Stimulated activated CD4-positive, alpha-beta T cell treated with anti-CD3 and anti-CD28 coated beads, TNF-alpha, amount 100 ng/mL, for 48 hours (primary cell): ENCODE results near the gene CAB39.

ENCODE experiments used
- DNase-seq, 3 donors: peaks; one replicate each; pipeline ENCODE4 v3.0.0-alpha.2; 2020; ENCODE audit warnings: low read depth in 3 of 3

Gene CAB39

GRCh38 chr2:230784795-230785194, 72.2 kb downstream of the CAB39 start:
- no peak for DNase-seq

- DNase-seq: no peak
Observed at GRCh38 chr2:230785346-230785745, 72.7 kb downstream of the CAB39 start.

GRCh38 chr2:230787101-230787500, 74.5 kb downstream of the CAB39 start:
- no peak for DNase-seq

DNA sequence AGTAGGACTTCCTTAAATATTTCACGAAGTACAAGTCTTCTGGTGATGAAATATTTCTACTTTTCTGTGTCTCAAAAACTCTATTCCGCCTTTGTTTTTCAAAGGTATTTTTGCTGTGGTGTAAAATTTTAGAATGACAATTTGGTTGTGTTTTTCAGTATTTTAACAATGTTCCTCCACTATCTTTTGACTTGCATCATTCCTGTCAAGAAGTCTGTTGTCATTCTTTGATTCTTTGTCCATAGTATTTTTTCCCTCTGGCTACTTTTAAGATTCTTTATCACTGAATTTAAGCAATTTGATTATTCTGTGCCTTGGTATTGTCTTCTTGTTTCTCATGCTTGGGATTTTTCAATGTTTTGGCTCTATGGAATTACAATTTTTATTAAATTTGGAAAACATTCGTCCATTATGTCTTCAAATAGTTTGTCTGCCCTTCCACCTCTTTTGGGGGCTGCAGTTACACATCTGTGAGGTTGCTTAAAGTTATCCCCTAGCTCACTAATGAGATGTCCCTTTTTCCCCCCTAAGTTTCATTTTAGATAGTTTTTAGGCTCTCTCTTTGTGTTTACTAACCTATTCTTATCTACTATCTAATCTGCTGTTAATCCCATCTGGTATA, 76.0 kb downstream of the CAB39 start:
- DNase-seq: no peak

DNA sequence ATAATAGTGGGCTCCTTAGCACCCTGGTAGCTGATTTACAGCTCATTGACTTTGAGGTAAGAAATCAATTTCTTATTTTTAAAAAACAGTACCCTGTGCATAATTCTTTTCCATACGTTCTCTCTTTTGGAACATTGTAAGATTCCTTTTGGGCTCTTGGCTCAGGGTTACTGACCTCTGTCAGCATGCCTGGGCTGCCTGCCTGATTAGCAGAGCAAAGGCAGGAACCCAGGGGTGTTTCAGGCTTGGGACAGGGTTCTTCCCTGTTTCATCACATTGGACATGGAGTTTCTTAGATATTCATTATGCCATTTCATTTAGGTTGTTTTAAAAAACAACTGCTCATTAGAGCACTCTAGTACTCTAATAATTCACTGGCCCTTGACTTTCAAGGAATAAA, 78.3 kb downstream of the CAB39 start:
- DNase-seq: no peak

GRCh38 chr2:230793572-230794359, 81.1 kb downstream of the CAB39 start:
- DNase-seq: peak; percentile 44 to 71 (median 48)

GRCh38 chr2:230794497-230794896, 81.9 kb downstream of the CAB39 start:
- peak in 1 of 3 donors; percentile 16 for DNase-seq

- no peak for DNase-seq
Observed at GRCh38 chr2:230795856-230796255, 83.2 kb downstream of the CAB39 start.

DNA sequence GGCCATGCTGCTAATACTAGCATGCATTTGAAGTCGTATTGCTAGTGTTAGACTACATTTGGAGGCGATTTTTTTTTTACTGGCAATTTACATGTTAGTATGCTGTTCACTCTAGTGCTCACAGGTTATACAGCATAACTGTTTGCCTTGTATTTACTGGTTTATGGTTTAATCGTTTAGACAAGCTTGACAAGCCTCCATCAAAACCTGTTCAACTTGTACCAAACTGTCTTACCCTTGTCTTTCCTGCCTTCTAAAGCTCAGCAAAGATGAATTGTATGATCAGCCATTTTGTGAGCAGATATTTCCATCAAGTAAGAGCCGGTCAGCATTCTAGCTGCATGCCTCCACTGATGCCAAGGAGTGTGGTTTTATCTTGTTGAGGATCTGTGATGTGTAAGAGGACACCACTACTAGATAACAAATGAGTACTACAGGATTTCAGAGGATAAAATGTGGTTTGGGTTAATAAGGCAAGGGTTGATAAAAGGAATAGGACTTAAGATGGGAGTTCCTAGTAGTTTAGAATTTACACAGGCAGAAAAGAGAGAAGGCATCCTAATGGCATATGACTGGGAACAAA, 83.7 kb downstream of the CAB39 start:
- no peak for DNase-seq

DNA sequence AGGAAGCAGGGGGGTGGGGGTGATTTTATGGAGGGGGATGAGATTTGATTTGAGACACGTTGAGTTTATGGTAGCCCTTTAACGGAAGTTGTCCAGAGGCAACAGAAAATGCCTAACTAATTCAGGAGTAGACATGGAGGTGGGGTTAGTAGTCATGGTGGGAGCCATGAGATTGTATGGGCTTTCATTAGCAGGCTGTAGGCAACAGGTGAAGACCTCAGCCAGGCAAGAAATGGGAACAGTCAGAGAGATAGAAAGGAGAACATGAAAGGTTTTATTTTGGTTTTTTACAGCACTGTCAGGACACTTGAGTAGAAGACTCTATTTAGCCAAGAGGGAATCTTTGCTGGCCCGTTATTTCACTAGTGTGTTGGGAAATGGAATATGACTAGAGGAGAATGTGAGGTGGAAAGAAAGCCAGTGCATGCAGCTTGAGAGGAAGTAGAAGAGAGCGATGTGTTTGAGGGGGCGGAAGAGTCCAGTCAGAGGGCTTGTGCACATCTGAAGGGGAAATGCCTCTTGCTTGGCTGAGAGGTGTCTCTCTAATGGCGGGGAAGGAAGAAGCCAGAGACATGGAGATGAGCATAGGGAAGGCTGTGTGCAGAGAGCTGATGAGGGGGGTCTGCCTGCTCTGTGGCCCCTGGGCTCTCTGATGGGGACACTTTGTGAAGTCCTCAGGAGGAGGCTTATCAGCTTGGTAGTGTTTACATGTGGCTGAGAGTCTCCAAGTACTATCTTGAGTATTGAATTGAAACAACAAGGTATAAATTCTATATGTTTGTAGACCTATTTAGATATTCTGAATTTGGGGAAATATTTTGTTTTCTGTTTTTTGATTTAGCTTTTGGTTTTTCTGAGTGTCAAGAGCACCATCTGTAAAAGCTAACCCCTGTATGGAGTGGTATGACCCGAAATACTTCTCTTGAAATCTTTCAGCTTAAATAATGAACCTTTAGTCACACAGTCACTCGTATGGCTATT, 85.2 kb downstream of the CAB39 start:
- DNase-seq: no peak

- peak in 1 of 3 donors; percentile 59 for DNase-seq
Observed at GRCh38 chr2:230798769-230799399, 86.2 kb downstream of the CAB39 start.

GRCh38 chr2:230805353-230806017, 92.8 kb downstream of the CAB39 start:
- DNase-seq: no peak

DNA sequence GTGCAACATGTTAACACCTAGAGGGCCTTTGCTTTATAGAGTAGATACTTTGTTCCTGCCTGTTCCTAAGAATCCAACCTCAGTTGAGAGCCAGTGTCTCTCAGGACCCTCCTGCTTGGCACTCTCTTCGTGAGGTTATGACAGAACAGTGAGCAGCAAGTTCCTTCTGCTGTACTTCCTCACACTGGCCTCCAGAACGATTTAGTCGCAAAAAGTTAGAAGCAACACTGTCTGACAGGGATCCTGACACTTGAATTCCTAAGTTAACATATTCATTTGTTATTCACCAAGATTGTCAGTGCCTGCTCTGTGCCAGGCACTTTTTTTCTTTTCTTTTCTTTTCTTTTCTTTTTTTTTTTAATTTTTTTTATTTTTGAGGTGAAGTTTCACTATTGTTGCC, 95.1 kb downstream of the CAB39 start:
- no peak for DNase-seq

- no peak for DNase-seq
Observed at GRCh38 chr2:230809015-230809414, 96.4 kb downstream of the CAB39 start.

DNA sequence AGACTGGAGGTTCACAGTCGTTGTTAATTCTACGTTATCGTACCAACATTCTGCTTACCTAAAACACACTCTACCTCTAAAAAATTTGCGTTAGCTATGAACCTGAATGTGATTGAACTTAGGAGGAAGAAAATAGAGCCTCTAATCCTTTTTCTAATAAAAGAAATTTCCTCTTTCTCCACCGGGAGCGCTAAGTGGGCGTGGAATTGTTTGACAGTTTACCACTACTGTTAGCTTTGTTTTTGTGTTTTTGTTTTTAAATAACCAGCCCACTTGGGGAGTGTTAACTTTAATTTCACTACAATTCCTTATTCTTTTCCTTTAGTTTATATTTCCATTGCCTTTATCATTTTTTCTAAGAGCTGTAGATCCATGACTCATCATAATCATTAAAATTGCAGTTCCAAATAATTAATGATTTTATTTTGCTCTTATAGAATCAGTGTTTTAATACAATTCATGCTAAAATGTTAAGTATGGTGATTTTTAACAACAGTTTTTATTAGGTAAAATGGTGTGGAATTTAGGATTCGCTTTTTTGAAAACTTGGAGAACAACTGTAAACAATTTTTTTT, 97.1 kb downstream of the CAB39 start:
- DNase-seq: no peak

GRCh38 chr2:230811508-230811907, 98.9 kb downstream of the CAB39 start:
- DNase-seq: no peak

DNA sequence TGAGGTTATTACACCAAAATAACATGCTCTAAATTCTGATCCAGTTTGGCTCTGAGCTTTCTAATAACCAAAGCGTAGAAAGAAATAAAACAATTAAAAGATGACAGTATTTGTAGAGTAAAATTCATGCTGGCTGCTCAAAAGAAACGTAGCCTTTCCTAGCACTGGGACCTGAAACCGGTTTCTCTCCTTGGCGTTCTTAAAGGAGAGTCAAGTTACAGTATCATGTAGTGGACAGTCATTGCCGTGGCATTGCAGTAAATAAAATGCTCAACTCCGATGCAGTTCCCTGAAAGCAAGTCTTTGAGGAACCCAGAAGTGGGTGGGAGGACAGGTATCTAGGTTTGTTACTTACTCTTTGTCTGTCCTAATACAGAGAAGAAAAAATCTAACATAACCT, 99.4 kb downstream of the CAB39 start:
- DNase-seq: no peak

- DNase-seq: no peak
Observed at GRCh38 chr2:230814616-230815015, 102.0 kb downstream of the CAB39 start.

DNA sequence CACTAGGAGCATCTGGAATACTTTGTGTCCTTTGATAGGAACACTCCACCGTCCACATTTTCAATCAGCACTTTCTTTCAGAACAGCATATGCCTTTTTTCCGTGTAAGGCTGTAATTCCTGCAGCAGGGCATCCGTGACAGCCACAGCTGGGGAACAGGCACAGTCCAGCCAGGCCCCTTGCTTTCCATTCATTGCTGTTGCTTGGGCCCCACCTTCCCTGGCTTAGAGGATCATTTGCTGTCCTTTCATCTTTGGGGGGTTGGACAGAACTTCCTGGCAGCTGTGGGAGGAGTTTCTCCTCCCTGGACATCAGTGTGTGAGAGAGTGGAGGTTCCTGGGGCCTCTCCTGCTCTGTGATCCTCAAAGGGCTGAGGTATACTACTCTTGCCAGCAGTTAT, 102.4 kb downstream of the CAB39 start:
- DNase-seq: no peak

GRCh38 chr2:230816735-230817134, 104.1 kb downstream of the CAB39 start:
- no peak for DNase-seq

DNA sequence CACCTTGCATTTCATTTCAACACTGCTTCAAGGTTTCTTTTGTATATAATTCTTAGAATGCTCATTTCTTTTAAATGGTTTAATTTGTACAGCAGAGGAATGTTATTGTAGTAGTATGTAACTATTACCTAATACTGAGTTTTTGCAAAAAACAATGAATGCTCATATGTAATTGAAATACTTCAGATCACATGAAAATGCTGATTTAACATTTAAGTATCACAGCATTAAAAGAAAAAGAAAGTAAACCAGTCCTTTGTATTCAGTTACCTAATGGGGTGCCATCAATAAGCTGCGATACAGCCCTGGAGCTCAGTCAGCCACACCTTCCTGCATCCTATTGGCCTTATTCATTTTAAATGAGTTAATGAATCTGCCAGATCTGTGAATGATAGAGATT, 106.8 kb downstream of the CAB39 start:
- DNase-seq: no peak
